IPS-18a (cell line): Measurements from ENCODE around the gene PCBP3.
"Not testable (repeated sequence)": the region's sequence is repeated elsewhere in the genome, so short reads cannot be mapped to it uniquely, and the experiment has no call there.

Experiments used
- H3K27ac ChIP-seq: one replicate; pipeline ENCODE4 v1.5.1; 2013; ENCODE audit warnings: low read length
- H3K27me3 ChIP-seq: one replicate; pipeline ENCODE4 v1.6.1; 2013; ENCODE audit warnings: mild to moderate bottlenecking, low read length; ENCODE audit not compliant: control insufficient read depth, insufficient read depth
- H3K36me3 ChIP-seq: one replicate; pipeline ENCODE4 v1.6.1; 2013; ENCODE audit warnings: low read depth, low read length; ENCODE audit not compliant: control insufficient read depth
- H3K4me1 ChIP-seq: one replicate; pipeline ENCODE4 v1.6.1; 2013; ENCODE audit warnings: low read depth, low read length; ENCODE audit not compliant: control insufficient read depth
- H3K4me3 ChIP-seq: one replicate; pipeline ENCODE4 v1.5.1; 2013; ENCODE audit warnings: low read length
- H3K9ac ChIP-seq: one replicate; pipeline ENCODE4 v1.6.1; 2013; ENCODE audit warnings: mild to moderate bottlenecking, low read length, moderate library complexity
- H3K9me3 ChIP-seq: one replicate; pipeline ENCODE4 v1.6.1; 2013; ENCODE audit warnings: low read depth, low read length; ENCODE audit not compliant: control insufficient read depth

Gene PCBP3

DNA sequence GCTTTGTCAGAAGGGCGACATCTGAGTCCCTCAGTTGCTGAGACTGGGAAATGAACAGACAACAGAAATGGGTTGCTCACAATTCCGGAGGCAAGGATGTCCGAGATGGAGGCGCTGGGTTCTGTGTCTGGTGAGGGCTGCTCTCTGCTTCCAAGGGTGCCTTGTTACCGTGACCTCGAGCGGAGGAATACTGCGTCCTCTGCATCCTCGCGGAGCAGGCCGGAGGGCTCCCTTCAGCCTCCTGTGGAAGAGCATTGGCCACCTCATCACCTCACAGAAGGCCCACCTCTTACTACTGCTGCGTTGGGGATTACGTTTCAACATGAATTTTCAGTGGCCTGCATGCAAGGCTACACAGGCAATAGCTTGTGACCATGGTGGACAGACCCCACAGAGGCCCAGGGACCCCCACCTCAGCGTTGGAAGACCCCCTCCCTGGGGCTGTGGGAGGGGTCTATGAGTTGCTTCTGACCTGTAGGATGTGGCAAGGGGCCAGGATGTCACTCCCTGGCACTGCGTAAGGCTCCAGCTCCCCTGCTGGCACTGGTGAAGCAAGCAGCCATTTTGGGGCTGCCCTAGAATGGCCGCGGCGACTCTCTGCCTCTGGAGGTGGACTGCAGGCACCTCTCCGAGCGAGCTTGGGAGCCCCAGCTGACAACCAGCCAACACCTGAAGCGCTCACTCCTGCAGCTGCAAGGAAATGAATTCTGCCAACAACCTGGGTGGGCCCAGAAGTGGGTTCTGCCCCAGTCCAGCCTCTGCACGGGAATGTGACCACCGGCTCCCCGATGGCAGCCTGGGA lies 301.7 kb downstream of the PCBP3 start:
- Histone ChIP-seq H3K27me3 (peaks cover 5% of the 10 kb centered on the region), H3K9ac (no peak overlapping the region), H3K27ac (no peak overlapping the region), H3K36me3 (no peaks in the 10 kb centered on the region), H3K9me3 (no peaks in the 10 kb centered on the region), H3K4me1 (no peaks in the 10 kb centered on the region), H3K4me3 (no peak overlapping the region)

DNA sequence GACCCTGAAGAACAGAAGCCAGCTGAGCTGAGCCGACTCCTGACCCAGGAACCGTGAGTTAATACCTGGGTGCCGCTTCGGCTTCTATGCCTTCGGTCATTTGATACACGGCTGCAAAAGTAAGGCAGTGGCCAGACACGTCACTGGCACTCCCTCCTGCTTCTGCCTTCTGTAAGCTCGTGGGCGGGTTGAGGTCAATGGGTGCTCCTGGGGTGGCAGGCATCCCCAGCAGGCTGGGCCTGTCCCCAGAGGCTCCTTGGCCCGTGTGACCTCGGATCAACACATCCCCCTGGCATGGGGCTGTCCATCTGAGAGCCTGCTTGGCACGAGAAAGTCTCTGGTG lies 302.3 kb downstream of the PCBP3 start:
- H3K4me3 ChIP-seq: no peak overlapping the region
- H3K9me3 ChIP-seq: no peaks in the 10 kb centered on the region
- H3K27ac ChIP-seq: no peak overlapping the region
- H3K36me3 ChIP-seq: no peaks in the 10 kb centered on the region
- no peak overlapping the region for H3K9ac ChIP-seq
- H3K27me3 ChIP-seq: peaks cover 5% of the 10 kb centered on the region
- no peaks in the 10 kb centered on the region for H3K4me1 ChIP-seq

GRCh38 chr21:45947296-45947695 lies 303.8 kb downstream of the PCBP3 start:
- Histone ChIP-seq H3K36me3 (no peaks in the 10 kb centered on the region), H3K4me1 (no peaks in the 10 kb centered on the region), H3K9me3 (no peaks in the 10 kb centered on the region), H3K4me3 (no peak overlapping the region), H3K27ac (no peak overlapping the region), H3K27me3 (peaks cover 5% of the 10 kb centered on the region), H3K9ac (no peak overlapping the region)

DNA sequence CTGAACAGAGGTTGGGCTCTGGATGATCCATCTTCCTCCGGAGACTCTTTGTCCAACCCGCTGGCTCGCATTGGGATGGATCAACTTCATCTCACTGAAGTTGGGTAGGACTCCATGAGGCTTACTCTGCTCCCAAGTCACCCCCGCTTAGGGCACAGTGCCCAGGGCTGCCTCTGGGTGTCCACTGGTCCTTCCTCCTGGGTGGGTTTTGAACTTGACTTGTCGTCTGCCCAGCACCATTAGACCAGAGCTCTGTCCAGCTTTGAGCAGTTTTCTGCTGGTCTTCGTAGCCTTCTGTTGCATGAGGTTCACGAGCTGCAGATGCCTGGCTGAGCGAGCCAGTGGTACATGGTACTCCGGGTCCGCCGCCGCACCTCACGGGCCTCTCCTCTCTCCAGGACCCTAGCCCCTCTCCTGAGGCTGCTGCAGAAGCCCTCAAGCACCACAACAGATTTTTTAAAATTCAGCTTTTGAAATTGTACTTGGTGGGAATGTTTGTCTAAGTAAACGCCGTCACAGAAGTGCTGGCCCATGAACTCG lies 304.3 kb downstream of the PCBP3 start:
- Histone ChIP-seq H3K4me1 (no peaks in the 10 kb centered on the region), H3K27me3 (peaks cover 5% of the 10 kb centered on the region), H3K9ac (no peak overlapping the region), H3K4me3 (no peak overlapping the region), H3K27ac (no peak overlapping the region), H3K36me3 (no peaks in the 10 kb centered on the region), H3K9me3 (no peaks in the 10 kb centered on the region)

- Histone ChIP-seq H3K36me3 (no peaks in the 10 kb centered on the region), H3K4me3 (no peak overlapping the region), H3K9me3 (no peaks in the 10 kb centered on the region), H3K4me1 (no peaks in the 10 kb centered on the region), H3K9ac (no peak overlapping the region), H3K27ac (no peak overlapping the region), H3K27me3 (peaks cover 5% of the 10 kb centered on the region)
Measured at GRCh38 chr21:45948576-45949141, 305.1 kb downstream of the PCBP3 start.

DNA sequence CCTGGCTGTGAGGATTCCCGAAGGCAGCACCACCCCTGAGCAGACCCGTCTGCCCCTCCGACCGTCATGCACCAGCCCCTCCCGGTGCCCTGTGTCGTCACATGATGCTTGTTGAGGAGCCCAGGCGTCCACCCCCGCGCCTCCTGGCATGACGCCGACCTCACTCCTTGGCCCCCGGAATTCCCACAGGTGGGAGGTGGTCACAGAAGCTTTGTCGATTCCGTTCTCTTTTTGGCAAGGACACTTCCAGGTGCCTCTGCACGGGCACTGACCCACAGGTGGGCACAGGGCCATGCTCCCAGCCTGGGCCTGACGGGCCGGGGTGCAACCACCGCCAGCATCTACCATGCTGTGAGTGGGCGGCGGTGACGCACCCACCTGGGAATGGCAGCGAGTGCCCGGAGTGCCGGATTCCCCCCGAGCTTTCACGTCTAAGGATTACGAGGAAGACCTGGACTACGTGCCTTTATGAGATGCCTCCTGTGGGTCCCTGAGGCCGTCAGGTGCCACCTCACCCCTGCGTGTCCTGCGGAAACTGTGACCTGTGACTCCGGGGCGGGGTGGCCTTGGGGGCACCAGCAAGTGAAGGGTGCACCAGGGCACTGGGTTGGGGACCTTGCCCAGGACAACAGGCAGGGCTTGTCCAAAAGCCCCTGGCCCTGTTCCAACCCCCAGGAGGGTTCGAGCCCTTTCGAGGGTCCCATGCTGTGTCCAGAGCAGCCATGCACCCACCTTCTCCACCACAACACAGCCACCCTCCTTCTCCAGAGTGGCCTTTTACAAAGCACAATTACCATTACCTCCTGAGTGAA lies 306.6 kb downstream of the PCBP3 start:
- Histone ChIP-seq H3K36me3 (no peaks in the 10 kb centered on the region), H3K9ac (no peak overlapping the region), H3K4me1 (no peaks in the 10 kb centered on the region), H3K27me3 (peaks cover 5% of the 10 kb centered on the region), H3K27ac (no peak overlapping the region), H3K9me3 (no peaks in the 10 kb centered on the region), H3K4me3 (no peak overlapping the region)

DNA sequence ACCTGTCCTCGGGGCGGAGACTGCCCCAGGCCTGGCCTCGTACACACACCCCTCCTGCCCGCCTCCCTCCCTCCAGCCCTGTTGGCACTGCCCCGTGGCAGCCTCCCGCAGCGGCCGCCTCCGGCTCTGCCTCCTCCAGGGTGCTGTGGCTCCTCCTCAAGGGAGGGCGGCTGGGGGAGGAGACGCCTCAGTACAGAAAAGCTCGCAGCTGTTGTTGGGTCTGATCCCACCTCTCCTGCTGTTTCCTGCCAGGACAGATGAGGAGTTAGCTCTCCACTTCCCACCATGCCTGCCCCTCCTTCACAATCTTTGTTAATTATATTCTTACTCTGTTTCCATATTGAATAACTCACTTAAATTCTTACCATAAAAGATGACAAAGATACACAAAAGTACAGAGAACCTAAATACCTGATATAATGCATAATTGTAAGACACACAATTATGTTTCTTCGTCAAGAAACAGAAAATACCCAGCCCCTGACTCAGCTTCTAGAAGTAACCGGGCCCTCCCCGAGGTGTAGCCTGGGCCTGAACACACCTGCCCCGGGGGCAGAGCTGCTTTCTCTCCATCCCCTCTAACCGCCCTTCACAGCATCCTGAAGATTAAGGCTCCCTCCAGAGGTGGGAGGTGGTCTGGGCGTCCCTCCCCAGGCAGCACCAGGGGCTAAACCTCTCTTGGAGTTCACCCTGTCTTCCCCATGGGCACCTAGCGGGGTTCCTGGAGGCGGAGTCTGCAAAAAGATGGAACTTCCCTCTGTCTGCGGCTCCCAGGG lies 307.4 kb downstream of the PCBP3 start:
- no peaks in the 10 kb centered on the region for H3K4me1 ChIP-seq
- H3K9ac ChIP-seq: no peak overlapping the region
- no peaks in the 10 kb centered on the region for H3K36me3 ChIP-seq
- peaks cover 5% of the 10 kb centered on the region for H3K27me3 ChIP-seq
- H3K27ac ChIP-seq: no peak overlapping the region
- H3K4me3 ChIP-seq: no peak overlapping the region
- H3K9me3 ChIP-seq: no peaks in the 10 kb centered on the region

DNA sequence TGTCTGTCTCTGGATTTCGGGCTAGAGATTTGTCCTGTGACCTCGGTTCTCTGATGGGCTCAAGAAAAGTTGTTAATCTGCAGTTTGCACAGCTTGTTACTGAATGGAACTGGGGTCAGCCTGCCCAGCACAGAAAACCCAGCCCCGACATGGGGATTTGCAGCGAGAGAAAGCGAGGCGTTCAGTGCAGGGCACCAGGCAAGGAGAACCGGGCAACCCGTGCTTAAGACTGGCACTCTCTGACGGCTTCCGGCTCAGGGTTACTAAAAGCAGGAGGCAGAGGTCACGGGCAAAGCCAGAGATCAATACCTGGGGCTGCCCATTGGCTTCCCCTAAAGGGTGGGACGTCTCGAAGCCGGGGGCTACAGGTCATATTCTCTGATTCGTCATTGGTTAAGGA lies 308.2 kb downstream of the PCBP3 start:
- Histone ChIP-seq H3K9me3 (no peaks in the 10 kb centered on the region), H3K27me3 (peaks cover 5% of the 10 kb centered on the region), H3K27ac (no peak overlapping the region), H3K4me1 (no peaks in the 10 kb centered on the region), H3K9ac (no peak overlapping the region), H3K4me3 (no peak overlapping the region), H3K36me3 (no peaks in the 10 kb centered on the region)

GRCh38 chr21:45952527-45952926 lies 309.0 kb downstream of the PCBP3 start:
- not testable (repeated sequence) for H3K27ac ChIP-seq, H3K9ac ChIP-seq, H3K27me3 ChIP-seq, H3K9me3 ChIP-seq, H3K36me3 ChIP-seq, H3K4me3 ChIP-seq, H3K4me1 ChIP-seq

- H3K36me3 ChIP-seq: no peaks in the 10 kb centered on the region
- H3K4me3 ChIP-seq: no peak overlapping the region
- no peaks in the 10 kb centered on the region for H3K4me1 ChIP-seq
- no peak overlapping the region for H3K9ac ChIP-seq
- no peaks in the 10 kb centered on the region for H3K9me3 ChIP-seq
- H3K27me3 ChIP-seq: no peaks in the 10 kb centered on the region
- H3K27ac ChIP-seq: no peak overlapping the region
Measured at GRCh38 chr21:45952974-45953373, 309.4 kb downstream of the PCBP3 start.

DNA sequence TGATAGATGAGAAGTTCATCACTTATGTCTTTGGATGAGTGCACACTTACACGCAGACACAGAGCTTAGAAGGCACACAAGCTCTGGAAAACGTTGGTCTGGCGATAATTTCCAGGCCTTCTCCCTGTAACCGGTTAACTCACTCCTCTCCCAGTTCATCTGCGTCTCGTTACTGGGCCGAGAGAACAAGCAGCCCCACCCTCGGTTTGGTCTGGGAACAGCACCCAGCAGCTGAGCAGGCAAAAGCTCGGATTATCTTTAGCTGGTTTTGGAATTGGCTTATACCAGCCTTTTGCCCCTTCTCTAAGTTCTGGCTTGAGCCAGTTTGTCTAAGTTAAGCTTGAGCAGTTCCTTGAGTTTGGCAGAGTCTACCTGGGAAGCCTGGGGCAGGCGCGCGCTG lies 310.7 kb downstream of the PCBP3 start:
- no peak overlapping the region for H3K9ac ChIP-seq
- H3K4me1 ChIP-seq: no peaks in the 10 kb centered on the region
- no peak overlapping the region for H3K27ac ChIP-seq
- no peaks in the 10 kb centered on the region for H3K27me3 ChIP-seq
- no peak overlapping the region for H3K4me3 ChIP-seq
- no peaks in the 10 kb centered on the region for H3K9me3 ChIP-seq
- H3K36me3 ChIP-seq: no peaks in the 10 kb centered on the region
